ENCODE measurements around the gene BROX.

BROX gene

GRCh38 chr1:222713091-222713961 is 962 bp downstream of the BROX start:
- TF ChIP-seq Cebpa-rat (IDR thresholded peaks at IDR 0.05): no peak
- Histone ChIP-seq H3K27ac (peak overlapping the region; percentile 96 to 100 (median 99)), H3K9me3 (replicated peaks in 1 of 11) (no peaks in the 10 kb centered on the region), H3K4me2 (peak overlapping the region; percentile 61 to 90 (median 77)), H3K4me3 (peak overlapping the region; percentile 80 to 98 (median 89)), H4K20me1 (peaks cover 0 to 45% (median 3%) of the 10 kb centered on the region in 11 experiments; a peak in 9 of 22 replicates), H3K4me1 (peaks cover 15 to 33% (median 26%) of the 10 kb centered on the region in 10 experiments), H3K27me3 (no peaks in the 10 kb centered on the region), H3K9ac (peak overlapping the region; percentile 92 to 99 (median 99)), H3K36me3 (peaks cover 21 to 47% (median 38%) of the 10 kb centered on the region in 11 experiments)

GRCh38 chr1:222716393-222716792 is 4.0 kb downstream of the BROX start:
- H3K36me3 ChIP-seq: peaks cover 50 to 70% (median 61%) of the 10 kb centered on the region in 11 experiments

GRCh38 chr1:222728746-222729145 is 16.4 kb downstream of the BROX start:
- H3K9ac ChIP-seq: no peak overlapping the region
- H3K36me3 ChIP-seq: peaks cover 82 to 93% (median 88%) of the 10 kb centered on the region in 11 experiments
- H3K4me1 ChIP-seq: peaks cover 24 to 42% (median 33%) of the 10 kb centered on the region in 10 experiments
- no peak overlapping the region for H3K4me3 ChIP-seq
- no peak overlapping the region for H3K27ac ChIP-seq
- H4K20me1 ChIP-seq: peaks cover 0 to 100% (median 0%) of the 10 kb centered on the region in 11 experiments; a peak in 7 of 22 replicates
- H3K4me2 ChIP-seq: no peak overlapping the region
- TF ChIP-seq Cebpa-rat (IDR thresholded peaks at IDR 0.05): no peak
- H3K27me3 ChIP-seq: peaks cover 0 to 16% (median 0%) of the 10 kb centered on the region in 11 experiments; a peak in 2 of 22 replicates
- no peaks in the 10 kb centered on the region for H3K9me3 ChIP-seq (replicated peaks in 1 of 11)

More at GRCh38 chr1:222716393-222716792, 4.0 kb downstream of the BROX start:
- no peak overlapping the region for H3K9ac ChIP-seq
- no peak for TF ChIP-seq Cebpa-rat (IDR thresholded peaks at IDR 0.05)
- no peaks in the 10 kb centered on the region for H3K27me3 ChIP-seq
- H3K4me1 ChIP-seq: peaks cover 8 to 12% (median 10%) of the 10 kb centered on the region in 10 experiments; a peak in 15 of 20 replicates
- H3K4me3 ChIP-seq: no peak overlapping the region
- H3K9me3 ChIP-seq (replicated peaks in 1 of 11): no peaks in the 10 kb centered on the region
- H3K27ac ChIP-seq: no peak overlapping the region
- H4K20me1 ChIP-seq: peaks cover 0 to 61% (median 0%) of the 10 kb centered on the region in 11 experiments; a peak in 6 of 22 replicates
- H3K4me2 ChIP-seq: no peak overlapping the region

GRCh38 chr1:222730866-222731265 is 18.5 kb downstream of the BROX start:
- Histone ChIP-seq H3K4me1 (peaks cover 24 to 46% (median 37%) of the 10 kb centered on the region in 10 experiments), H3K36me3 (peaks cover 76 to 93% (median 85%) of the 10 kb centered on the region in 11 experiments), H3K27ac (no peak overlapping the region), H3K9ac (no peak overlapping the region), H3K4me2 (peak overlapping the region in 6 of 11 experiments; percentile 1 to 81 (median 32); a peak in 7 of 22 replicates), H3K27me3 (peaks cover 0 to 16% (median 0%) of the 10 kb centered on the region in 11 experiments; a peak in 3 of 22 replicates), H4K20me1 (peaks cover 0 to 100% (median 0%) of the 10 kb centered on the region in 11 experiments; a peak in 6 of 22 replicates), H3K9me3 (replicated peaks in 1 of 11) (no peaks in the 10 kb centered on the region), H3K4me3 (no peak overlapping the region)
- TF ChIP-seq Cebpa-rat (IDR thresholded peaks at IDR 0.05): no peak

- peak overlapping the region in 9 of 11 experiments; percentile 10 to 73 (median 65); a peak in 17 of 22 replicates for H3K27ac ChIP-seq
- H3K4me1 ChIP-seq: peaks cover 24 to 46% (median 39%) of the 10 kb centered on the region in 10 experiments
- peak overlapping the region in 1 of 10 experiments; percentile 17; a peak in 3 of 20 replicates for H3K4me3 ChIP-seq
- H3K36me3 ChIP-seq: peaks cover 60 to 93% (median 75%) of the 10 kb centered on the region in 11 experiments
- TF ChIP-seq Cebpa-rat (IDR thresholded peaks at IDR 0.05): no peak
- peaks cover 0 to 100% (median 0%) of the 10 kb centered on the region in 11 experiments; a peak in 6 of 22 replicates for H4K20me1 ChIP-seq
- peak overlapping the region in 9 of 11 experiments; percentile 12 to 52 (median 28); a peak in 14 of 22 replicates for H3K9ac ChIP-seq
- H3K9me3 ChIP-seq (replicated peaks in 1 of 11): no peaks in the 10 kb centered on the region
- peak overlapping the region; percentile 56 to 81 (median 65) for H3K4me2 ChIP-seq
- H3K27me3 ChIP-seq: peaks cover 0 to 24% (median 0%) of the 10 kb centered on the region in 11 experiments; a peak in 3 of 22 replicates
Measured at GRCh38 chr1:222732216-222733159, 20.1 kb downstream of the BROX start.

GRCh38 chr1:222734740-222735139 is 22.4 kb downstream of the BROX start:
- Histone ChIP-seq H3K27me3 (peaks cover 0 to 27% (median 0%) of the 10 kb centered on the region in 11 experiments; a peak in 3 of 22 replicates), H3K9ac (no peak overlapping the region), H3K27ac (no peak overlapping the region), H3K4me3 (no peak overlapping the region), H3K9me3 (replicated peaks in 1 of 11) (no peaks in the 10 kb centered on the region), H3K36me3 (peaks cover 38 to 74% (median 52%) of the 10 kb centered on the region in 11 experiments), H4K20me1 (peaks cover 0 to 82% (median 0%) of the 10 kb centered on the region in 11 experiments; a peak in 6 of 22 replicates), H3K4me1 (peaks cover 33 to 57% (median 49%) of the 10 kb centered on the region in 10 experiments), H3K4me2 (no peak overlapping the region; a peak in 1 of 22 replicates)
- no peak for TF ChIP-seq Cebpa-rat (IDR thresholded peaks at IDR 0.05)

GRCh38 chr1:222736470-222736869 is 24.1 kb downstream of the BROX start:
- Histone ChIP-seq H3K9ac (no peak overlapping the region), H3K4me1 (peaks cover 20 to 50% (median 38%) of the 10 kb centered on the region in 10 experiments), H3K9me3 (replicated peaks in 1 of 11) (no peaks in the 10 kb centered on the region), H3K4me3 (no peak overlapping the region), H3K27ac (0 out of 22 replicates have a peak overlapping the region, but pooled peaks of 1 of the 11 experiments have one; percentile 16), H4K20me1 (peaks cover 0 to 65% (median 0%) of the 10 kb centered on the region in 11 experiments; a peak in 6 of 22 replicates), H3K36me3 (peaks cover 21 to 57% (median 35%) of the 10 kb centered on the region in 11 experiments), H3K27me3 (peaks cover 0 to 27% (median 0%) of the 10 kb centered on the region in 11 experiments; a peak in 3 of 22 replicates), H3K4me2 (no peak overlapping the region)
- no peak for TF ChIP-seq Cebpa-rat (IDR thresholded peaks at IDR 0.05)

GRCh38 chr1:222736972-222737371 is 24.6 kb downstream of the BROX start, which contains the start of gene FAM177B:
FAM177B (plus strand) TSS chr1:222737202; CDS start chr1:222746546, 9,344 bp downstream.
- Histone ChIP-seq H3K9me3 (replicated peaks in 1 of 11) (no peaks in the 10 kb centered on the region), H3K9ac (no peak within 1 kb of the TSS), H3K4me2 (no peak within 1 kb of the TSS), H3K4me3 (no peak within 1 kb of the TSS), H3K27me3 (peaks cover 0 to 27% (median 0%) of the 10 kb centered on the region in 11 experiments; a peak in 3 of 22 replicates), H3K27ac (0 out of 22 replicates have a peak within 1 kb of the TSS, but pooled peaks of 1 of the 11 experiments have one; percentile 16), H3K36me3 (peaks cover 17 to 52% (median 35%) of the 10 kb centered on the region in 11 experiments), H4K20me1 (peaks cover 0 to 60% (median 0%) of the 10 kb centered on the region in 11 experiments; a peak in 5 of 22 replicates), H3K4me1 (peaks cover 16 to 44% (median 33%) of the 10 kb centered on the region in 10 experiments)
- TF ChIP-seq Cebpa-rat (IDR thresholded peaks at IDR 0.05): no peak
